Vagina (tissue), 2 donors: ENCODE measurements around the gene CABLES2. TPM values are rescaled to one million over a fixed set of nuclear protein-coding genes. Genes with fewer than 3 reads are reported as not detected.
A peak's percentile ranks its signal among the peaks of the same experiment; 100 is the strongest.

Experiments used
- DNase-seq, 2 donors: peaks; one replicate each; pipeline ENCODE4 v3.0.0-alpha.2; 2017; ENCODE audit errors: extremely low spot score in 2 of 2
- H3K27ac ChIP-seq: fragments of 200-600 bp; sonication (generic); one replicate; pipeline ENCODE4 v1.5.1; 2019
- H3K27me3 ChIP-seq: fragments of 200-600 bp; sonication (generic); one replicate; pipeline ENCODE4 v1.5.1; 2019
- H3K36me3 ChIP-seq, 2 donors: fragments of 200-600 bp; sonication (generic); one replicate each; pipeline ENCODE4 v1.5.1; 2017 to 2019
- H3K4me1 ChIP-seq: fragments of 200-600 bp; sonication (generic); one replicate; pipeline ENCODE4 v1.5.1; 2019
- H3K4me3 ChIP-seq, 2 donors: fragments of 200-600 bp; sonication (generic); 1 replicate in 1 of 2; 2 replicates in 1 of 2; pipeline ENCODE4 v1.5.1; 2016 to 2019
- H3K9me3 ChIP-seq: fragments of 200-600 bp; sonication (generic); one replicate; pipeline ENCODE4 v1.5.1; 2019
- CTCF ChIP-seq, 3 experiments: fragments of 450-650 bp in 2 of 3; fragments of 200-600 bp in 1 of 3; sonication (generic) in 1 of 3; IDR thresholded peaks; one replicate each; pipeline ENCODE4 v1.5.1; 2017 to 2019; ENCODE audit warnings: antibody characterized with exemption in 3 of 3, mild to moderate bottlenecking in 2 of 3, moderate library complexity in 2 of 3
- POLR2A ChIP-seq, 2 donors: fragments of 450-650 bp; IDR thresholded peaks; one replicate each; pipeline ENCODE4 v1.6.1; 2017; ENCODE audit warnings: antibody characterized with exemption in 2 of 2, mild to moderate bottlenecking in 2 of 2, moderate library complexity in 2 of 2
- POLR2AphosphoS5 ChIP-seq, 2 donors: sonication (generic); formaldehyde crosslinking; IDR thresholded peaks; one replicate each; pipeline ENCODE4 v1.9.0; 2017; ENCODE audit warnings: antibody characterized with exemption in 2 of 2, mild to moderate bottlenecking in 2 of 2, low read depth in 1 of 2; ENCODE audit not compliant: insufficient read depth in 1 of 2
- intact Hi-C: fragments of 100-400 bp; cut with DNase I; formaldehyde crosslinking; loops from one replicate; pipeline ENCODE4 v1.15.1; 2023
- total RNA-seq: library from RNA; depleted of rRNA; stranded (reverse); fragments of >200 nt; gene quantifications from one replicate; pipeline ENCODE4 v1.2.3, GENCODE V29; 2016

CABLES2 gene
- total RNA-seq, 1 donor from 2014 or later: 1.5 TPM

GRCh38 chr20:62353289-62354030 lies 53.6 kb downstream of the CABLES2 start:
- Histone ChIP-seq H3K27ac (peak overlapping the region; percentile 79), H3K4me1 (peaks cover 76% of the 10 kb centered on the region), H3K4me3 (no peak overlapping the region), H3K36me3 (no peaks in the 10 kb centered on the region), H3K27me3 (no peaks in the 10 kb centered on the region), H3K9me3 (no peaks in the 10 kb centered on the region)
- DNase-seq: no peak
- intact Hi-C loops: no loop called here
- TF ChIP-seq POLR2A (IDR thresholded peaks at IDR 0.05) (no peak), CTCF (IDR thresholded peaks at IDR 0.05) (no peak), POLR2AphosphoS5 (IDR thresholded peaks at IDR 0.05; ENCODE audit: insufficient read depth in 1 of 2, low read depth in 1 of 2) (no peak)

DNA sequence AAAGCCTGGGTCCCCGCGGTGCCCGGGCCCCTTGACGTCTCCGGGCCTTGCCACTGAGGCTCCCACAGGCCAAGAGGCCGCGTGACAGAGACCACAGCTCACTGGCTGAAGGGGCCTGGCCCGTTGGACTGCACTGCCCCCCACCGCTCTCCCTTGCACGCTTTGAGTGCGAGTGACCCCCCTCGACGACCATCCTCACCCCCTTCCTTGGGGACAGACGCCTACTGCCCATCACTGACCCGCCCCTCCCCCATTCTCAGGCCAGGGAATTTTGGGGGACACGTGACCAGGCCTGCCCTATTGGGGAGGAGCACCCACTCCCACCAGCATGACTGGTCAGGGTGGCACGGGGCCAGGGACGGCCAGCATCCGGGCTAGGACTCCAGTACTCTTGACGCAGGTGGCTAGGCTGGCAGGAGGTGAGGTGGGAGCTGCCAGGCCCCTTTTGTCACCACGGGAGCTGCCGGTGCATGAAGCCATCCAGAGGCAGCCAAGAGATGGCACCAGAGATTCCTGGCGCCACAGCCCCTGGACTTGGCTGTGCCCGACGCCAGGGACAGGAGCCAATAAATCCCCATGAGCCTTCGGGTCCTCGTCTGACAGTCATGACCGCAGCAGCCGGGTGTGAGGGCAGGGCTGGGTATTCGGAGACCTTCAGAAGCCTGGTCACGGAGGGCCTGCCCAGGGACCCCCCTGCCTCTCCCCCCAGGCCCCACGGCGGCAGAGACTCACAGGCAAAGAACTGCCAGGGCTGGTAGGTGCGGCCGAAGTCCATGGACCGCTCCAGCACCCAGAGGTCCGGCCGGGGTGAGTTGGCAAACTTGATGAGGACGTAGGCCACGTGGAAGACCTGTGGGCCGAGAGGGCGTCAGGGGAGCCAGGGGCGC lies 54.4 kb downstream of the CABLES2 start:
- no peak for DNase-seq
- peaks cover 68% of the 10 kb centered on the region for H3K4me1 ChIP-seq

GRCh38 chr20:62351469-62352401 lies 55.4 kb downstream of the CABLES2 start:
- H3K9me3 ChIP-seq: no peaks in the 10 kb centered on the region
- no peak for DNase-seq
- TF ChIP-seq POLR2A (IDR thresholded peaks at IDR 0.05): no peak
- TF ChIP-seq CTCF (IDR thresholded peaks at IDR 0.05): no peak
- H3K27ac ChIP-seq: peak overlapping the region; percentile 47
- no peak overlapping the region for H3K4me3 ChIP-seq
- intact Hi-C loops: no loop called here
- no peaks in the 10 kb centered on the region for H3K27me3 ChIP-seq
- no peaks in the 10 kb centered on the region for H3K36me3 ChIP-seq
- H3K4me1 ChIP-seq: peaks cover 59% of the 10 kb centered on the region

More for the DNA sequence above, 54.4 kb downstream of the CABLES2 start:
- TF ChIP-seq POLR2AphosphoS5 (IDR thresholded peaks at IDR 0.05; ENCODE audit: insufficient read depth in 1 of 2, low read depth in 1 of 2) (peak in 1 of 2 donors; percentile 57), POLR2A (IDR thresholded peaks at IDR 0.05) (no peak), CTCF (IDR thresholded peaks at IDR 0.05) (no peak)
- no peak overlapping the region for H3K4me3 ChIP-seq
- H3K27ac ChIP-seq: peak overlapping the region; percentile 47
- intact Hi-C loops: no loop called here
- no peaks in the 10 kb centered on the region for H3K36me3 ChIP-seq
- no peaks in the 10 kb centered on the region for H3K27me3 ChIP-seq
- no peaks in the 10 kb centered on the region for H3K9me3 ChIP-seq

DNA sequence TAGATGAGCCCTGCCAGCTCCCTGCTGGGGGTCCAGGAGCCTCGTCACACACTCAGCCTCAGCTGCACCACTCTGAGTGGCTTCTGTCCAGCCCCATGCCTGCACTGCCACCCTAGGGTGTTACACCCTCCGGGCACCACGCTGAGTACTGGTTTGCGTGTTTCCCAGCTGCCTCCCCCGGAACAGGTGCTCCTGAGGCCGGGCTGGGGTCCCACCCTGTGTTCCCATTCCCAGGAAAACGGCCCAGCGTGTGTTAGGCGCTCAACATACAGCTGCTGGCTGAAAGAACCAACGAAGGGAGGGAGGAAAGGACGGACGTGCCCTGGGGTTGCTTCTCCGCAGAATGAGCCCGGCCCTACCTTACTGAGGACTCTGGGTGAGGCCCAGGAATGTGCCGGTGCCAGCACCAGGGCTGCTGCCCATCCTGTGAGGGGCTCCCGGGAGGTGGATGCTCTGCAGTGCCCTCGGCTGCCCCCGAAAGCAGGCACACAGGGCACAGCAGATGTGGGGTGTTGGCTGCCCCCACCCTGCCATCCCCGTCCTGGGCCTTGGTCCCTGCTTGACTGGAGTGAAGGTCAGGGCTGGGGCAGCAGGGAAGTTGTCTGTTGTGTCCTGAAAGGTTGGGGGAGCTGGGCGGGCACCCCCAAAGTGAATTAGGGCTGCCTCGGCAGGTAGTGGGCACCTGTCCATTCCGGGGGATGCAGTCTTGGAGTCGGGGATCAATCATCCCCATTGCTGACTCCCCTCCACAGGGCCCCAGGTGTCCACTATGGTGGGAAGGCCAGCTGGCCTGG lies 56.3 kb downstream of the CABLES2 start:
- intact Hi-C loops: no loop called here
- Histone ChIP-seq H3K9me3 (no peaks in the 10 kb centered on the region), H3K27me3 (no peaks in the 10 kb centered on the region), H3K4me1 (peaks cover 50% of the 10 kb centered on the region), H3K4me3 (no peak overlapping the region), H3K27ac (peak overlapping the region; percentile 23), H3K36me3 (no peaks in the 10 kb centered on the region)
- TF ChIP-seq POLR2A (IDR thresholded peaks at IDR 0.05): no peak
- TF ChIP-seq CTCF (IDR thresholded peaks at IDR 0.05): no peak
- no peak for TF ChIP-seq POLR2AphosphoS5 (IDR thresholded peaks at IDR 0.05; ENCODE audit: insufficient read depth in 1 of 2, low read depth in 1 of 2)
- no peak for DNase-seq
